Body of pancreas (tissue), 4 donors: Measurements from ENCODE around the gene DCTN2. TPM values are rescaled to one million over a fixed set of nuclear protein-coding genes. Genes with fewer than 3 reads are reported as not detected.

Experiments used
- ATAC-seq: fragments of 150-250 bp; one replicate; pipeline ENCODE4 v1.9.1; 2016
- DNase-seq, 4 donors: peaks; one replicate each; pipeline ENCODE4 v3.0.0-alpha.2; 2019
- H3K27ac ChIP-seq, 4 donors: fragments of 200-600 bp; sonication (generic); 1 replicate in 3 of 4; 2 replicates in 1 of 4; pipeline versions ENCODE4 v1.5.1 to v1.6.1; 2016 to 2019; ENCODE audit warnings: mild to moderate bottlenecking in 1 of 4, mixed read lengths in 1 of 4, moderate library complexity in 1 of 4
- H3K27me3 ChIP-seq, 2 donors: fragments of 200-600 bp; sonication (generic); one replicate each; pipeline ENCODE4 v1.6.0; 2016; ENCODE audit warnings: mild to moderate bottlenecking in 1 of 2
- H3K36me3 ChIP-seq, 2 donors: fragments of 200-600 bp; sonication (generic); replicated peaks in 1 of 2; 2 replicates each; pipeline ENCODE4 v1.5.1; 2016; ENCODE audit warnings: low read depth in 2 of 2; ENCODE audit not compliant: insufficient read depth in 1 of 2
- H3K4me1 ChIP-seq: fragments of 200-600 bp; sonication (generic); one replicate; pipeline ENCODE4 v1.6.0; 2016
- H3K4me3 ChIP-seq, 2 donors: fragments of 200-600 bp; sonication (generic); 1 replicate in 1 of 2; 2 replicates in 1 of 2; pipeline ENCODE4 v1.5.1; 2016 to 2019
- H3K9me3 ChIP-seq, 3 donors: fragments of 200-600 bp; sonication (generic); 1 replicate in 2 of 3; 2 replicates in 1 of 3; pipeline ENCODE4 v1.5.1; 2016
- CTCF ChIP-seq, 7 experiments: fragments of 450-650 bp in 4 of 7; fragments of 200-600 bp in 3 of 7; sonication (generic) in 3 of 7; IDR thresholded peaks; one replicate each; pipeline ENCODE4 v1.5.1; 2016 to 2019; ENCODE audit warnings: antibody characterized with exemption in 7 of 7
- POLR2A ChIP-seq, 3 donors: fragments of 450-650 bp; IDR thresholded peaks; one replicate each; pipeline ENCODE4 v1.6.1; 2016; ENCODE audit warnings: antibody characterized with exemption in 3 of 3, mild to moderate bottlenecking in 2 of 3
- WGBS, 2 donors: methylation state at CpG; one replicate each; pipeline ENCODE4 v1.1.5; 2017; 5-methylcytosine and 5-hydroxymethylcytosine counted together
- intact Hi-C: fragments of 100-400 bp; cut with DNase I; formaldehyde crosslinking; loops from one replicate; pipeline ENCODE4 v1.15.1; 2023
- total RNA-seq, 2 donors: library from RNA; depleted of rRNA; stranded (reverse); fragments of >200 nt; gene quantifications; one replicate each; pipeline ENCODE4 v1.1.0, GENCODE V29; 2016

DCTN2 gene
- total RNA-seq, 2 donors from 2014 or later = 80.1 to 89.2 TPM

GRCh38 chr12:57551637-57552305, 4.8 kb upstream of the DCTN2 start:
- H3K36me3 ChIP-seq = no peaks in the 10 kb centered on the region
- no peak overlapping the region for H3K4me3 ChIP-seq
- ATAC-seq (no peak), DNase-seq (no peak)
- intact Hi-C loops = no loop called here
- no peaks in the 10 kb centered on the region for H3K27me3 ChIP-seq
- H3K4me1 ChIP-seq = peaks cover 10% of the 10 kb centered on the region
- TF ChIP-seq POLR2A (IDR thresholded peaks at IDR 0.05) = no peak
- H3K27ac ChIP-seq = no peak overlapping the region
- WGBS, 2 donors = 71 to 84% methylated on average over 3 of the region's 3 CpGs
- no peaks in the 10 kb centered on the region for H3K9me3 ChIP-seq

- H3K9me3 ChIP-seq = no peaks in the 10 kb centered on the region
- intact Hi-C loops = no loop called here
- ATAC-seq (no peak), DNase-seq (no peak)
- TF ChIP-seq POLR2A (IDR thresholded peaks at IDR 0.05) (no peak), CTCF (IDR thresholded peaks at IDR 0.05) (no peak)
- H3K4me3 ChIP-seq = no peak overlapping the region
- H3K4me1 ChIP-seq = peaks cover 12% of the 10 kb centered on the region
- WGBS, 2 donors = 61 to 73% methylated on average over 7 of the region's 7 CpGs
- H3K27me3 ChIP-seq = no peaks in the 10 kb centered on the region
- no peak overlapping the region for H3K27ac ChIP-seq
- H3K36me3 ChIP-seq = no peaks in the 10 kb centered on the region
Observed at GRCh38 chr12:57550641-57551549, 3.9 kb upstream of the DCTN2 start.

GRCh38 chr12:57549909-57550640, 3.1 kb upstream of the DCTN2 start, which contains the start of gene KIF5A:
KIF5A (plus strand) TSS chr12:57550044; CDS start chr12:57550272, 228 bp downstream.
- no peaks in the 10 kb centered on the region for H3K27me3 ChIP-seq
- intact Hi-C loops = no loop called here
- TF ChIP-seq CTCF (IDR thresholded peaks at IDR 0.05) (no peak), POLR2A (IDR thresholded peaks at IDR 0.05) (no peak)
- no peak for ATAC-seq
- no peaks in the 10 kb centered on the region for H3K36me3 ChIP-seq
- peaks cover 21% of the 10 kb centered on the region for H3K4me1 ChIP-seq
- H3K4me3 ChIP-seq = no peak within 1 kb of the TSS
- DNase-seq = peak in 2 of 4 donors; percentile 26 to 39
- H3K9me3 ChIP-seq = no peaks in the 10 kb centered on the region
- H3K27ac ChIP-seq = no peak within 1 kb of the TSS
- WGBS, 2 donors = 15 to 40% methylated on average over 17 to 47 of the region's 52 CpGs

- Histone ChIP-seq H3K27ac (no peak overlapping the region), H3K36me3 (no peaks in the 10 kb centered on the region), H3K27me3 (no peaks in the 10 kb centered on the region), H3K4me1 (peaks cover 26% of the 10 kb centered on the region), H3K9me3 (no peaks in the 10 kb centered on the region), H3K4me3 (no peak overlapping the region)
- DNase-seq (no peak), ATAC-seq (no peak)
- intact Hi-C loops = no loop called here
- WGBS, 2 donors = 43 to 51% methylated on average over 11 to 13 of the region's 13 CpGs
- TF ChIP-seq POLR2A (IDR thresholded peaks at IDR 0.05) (no peak), CTCF (IDR thresholded peaks at IDR 0.05) (no peak)
Observed at GRCh38 chr12:57549203-57549908, 2.4 kb upstream of the DCTN2 start.
